ENCODE data around the gene TMEM220.

The TMEM220 gene

GRCh38 chr17:10673312-10673711 is 56.5 kb downstream of the TMEM220 start:
- in situ Hi-C loops (cut with MboI; ENCODE audit: low sequenced_read_pairs): no loop called here

- in situ Hi-C loops (cut with MboI; ENCODE audit: low sequenced_read_pairs): no loop called here
These were observed 61.0 kb downstream of the TMEM220 start for GRCh38 chr17:10668775-10669174.

GRCh38 chr17:10666906-10667305 is 62.9 kb downstream of the TMEM220 start:
- in situ Hi-C loops (cut with MboI; ENCODE audit: low sequenced_read_pairs): no loop called here

GRCh38 chr17:10664571-10664970 is 65.3 kb downstream of the TMEM220 start:
- in situ Hi-C loops (cut with MboI; ENCODE audit: low sequenced_read_pairs): no loop called here

Data from HL-60/S4 (cell line).